ENCODE data around the gene ANKRD55.

- TF ChIP-seq CTCF (IDR thresholded peaks at IDR 0.05; ENCODE audit: low read length): no peak
- no peak for TF ChIP-seq EZH2 (optimal IDR thresholded peaks at IDR 0.05; ENCODE audit: low read depth, low read length)
These were observed 116.5 kb downstream of the ANKRD55 start for GRCh38 chr5:56116599-56117141.
